K562 (cell line): ENCODE data around the gene MN1. TPM values are rescaled to one million over a fixed set of nuclear protein-coding genes. Genes with fewer than 3 reads are reported as not detected.
A peak's percentile ranks its signal among the peaks of the same experiment; 100 is the strongest.

Source experiments
- CHD2 ChIP-seq: IDR thresholded peaks from 2 replicates; pipeline ENCODE4 v1.6.1; 2011; ENCODE audit warnings: low read depth, low read length
- DPF2 ChIP-seq: fragments of 450-650 bp; IDR thresholded peaks from 2 replicates; pipeline ENCODE4 v1.6.1; 2016
- EP300 ChIP-seq: IDR thresholded peaks from 2 replicates; pipeline ENCODE4 v1.6.1; 2012; ENCODE audit warnings: low read length, improper control_type of control experiment
- EZH2 ChIP-seq: IDR thresholded peaks from 2 replicates; pipeline ENCODE4 v1.6.1; 2012; ENCODE audit warnings: low read depth, mild to moderate bottlenecking, inconsistent platforms, low read length, borderline replicate concordance
- FOXK1 ChIP-seq: sonication (generic); formaldehyde crosslinking; IDR thresholded peaks from 2 replicates; pipeline ENCODE4 v1.8.0; 2022; ENCODE audit warnings: missing genetic modification reagents, mild to moderate bottlenecking, borderline replicate concordance
- GABPA ChIP-seq: fragments of 200-800 bp; sonication (Bioruptor generic); conservative IDR thresholded peaks from 2 replicates; pipeline ENCODE4 v1.6.1; 2016; ENCODE audit warnings: low read depth, missing genetic modification characterization, missing compliant biosample characterization
- GABPB1 ChIP-seq: sonication (generic); formaldehyde crosslinking; IDR thresholded peaks from 2 replicates; pipeline ENCODE4 v1.8.0; 2022; ENCODE audit warnings: mild to moderate bottlenecking, missing genetic modification reagents
- KDM1A ChIP-seq, 2 experiments: fragments of 450-650 bp; IDR thresholded peaks; 2 replicates each; pipeline ENCODE4 v1.6.1; 2016; ENCODE audit warnings: mild to moderate bottlenecking in 2 of 2
- NCOR1 ChIP-seq: fragments of 450-650 bp; IDR thresholded peaks from 2 replicates; pipeline ENCODE4 v1.6.1; 2016; ENCODE audit warnings: mild to moderate bottlenecking, moderate library complexity
- NFATC3 ChIP-seq: fragments of 450-650 bp; IDR thresholded peaks from 2 replicates; pipeline ENCODE4 v1.6.1; 2017; ENCODE audit warnings: mild to moderate bottlenecking
- NR4A1 ChIP-seq, 2 experiments: fragments of 250-450 bp in 1 of 2; fragments of 450-650 bp in 1 of 2; sonication (Bioruptor Pico) in 1 of 2; IDR thresholded peaks; 2 replicates each; pipeline versions ENCODE4 v1.4.0 to v1.6.1; 2016 to 2020; ENCODE audit warnings: mild to moderate bottlenecking in 2 of 2, missing compliant biosample characterization in 1 of 2, missing genetic modification characterization in 1 of 2, moderate library complexity in 1 of 2
- PHTF2 ChIP-seq: fragments of 250-450 bp; sonication (Bioruptor Pico); IDR thresholded peaks from 2 replicates; pipeline ENCODE4 v1.5.0; 2021; ENCODE audit warnings: mild to moderate bottlenecking
- SAP30 ChIP-seq: fragments of 200-600 bp; sonication (generic); IDR thresholded peaks from 2 replicates; pipeline ENCODE4 v1.6.1; 2012; ENCODE audit warnings: borderline replicate concordance, low read depth, mild to moderate bottlenecking, moderate library complexity, low read length, control low read depth, inconsistent platforms; ENCODE audit not compliant: insufficient read depth, poor library complexity, severe bottlenecking
- YY1 ChIP-seq, 3 experiments: IDR thresholded peaks; 2 replicates each; pipeline ENCODE4 v1.6.1; 2011; ENCODE audit warnings: low read length in 2 of 3, mild to moderate bottlenecking in 2 of 3, moderate library complexity in 2 of 3, borderline replicate concordance in 1 of 3, control low read depth in 1 of 3, low read depth in 1 of 3; ENCODE audit not compliant: insufficient read depth in 3 of 3, insufficient replicate concordance in 2 of 3, control insufficient read depth in 1 of 3, insufficient read length in 1 of 3; ENCODE audit errors: extremely low read depth in 1 of 3
- ZNF124 ChIP-seq: sonication (generic); formaldehyde crosslinking; IDR thresholded peaks from 2 replicates; pipeline ENCODE4 v1.8.1; 2022; ENCODE audit warnings: missing genetic modification reagents
- ZNF316 ChIP-seq: fragments of 450-650 bp; IDR thresholded peaks from 2 replicates; pipeline ENCODE4 v1.6.1; 2016
- ZNF41 ChIP-seq: fragments of 250-450 bp; sonication (Bioruptor Pico); conservative IDR thresholded peaks from 2 replicates; pipeline ENCODE4 v1.4.0; 2020; ENCODE audit warnings: mild to moderate bottlenecking
- ZNF707 ChIP-seq: fragments of 250-450 bp; sonication (Bioruptor Pico); conservative IDR thresholded peaks from 2 replicates; pipeline ENCODE4 v1.8.0; 2022; ENCODE audit warnings: inconsistent platforms, mild to moderate bottlenecking, moderate library complexity
- ZNF778 ChIP-seq: fragments of 450-650 bp; formaldehyde crosslinking; IDR thresholded peaks from 2 replicates; pipeline ENCODE4 v1.4.0; 2020; ENCODE audit warnings: mild to moderate bottlenecking, moderate library complexity
- polyA plus RNA-seq, 8 experiments: library from polyadenylated mRNA; depleted of rRNA in 4 of 8; stranded (reverse) in 5 of 8; unstranded in 3 of 8; fragments of >200 nt; fragmentation: Nextera tagmentation in 2 of 8; fragmentation: Illumina TruSeq in 1 of 8; extraction: Ambion mirVana in 2 of 8; extraction: Trizol in 1 of 8; gene quantifications; 2 replicates each; pipeline versions ENCODE4 v1.2.1 to v1.2.3, GENCODE V29; 2011 to 2014; ENCODE audit warnings: inconsistent platforms in 1 of 8, missing spikeins in 1 of 8
- total RNA-seq, 7 experiments: library from RNA; depleted of rRNA in 6 of 7; stranded (reverse); fragments of >200 nt in 6 of 7; fragmentation: Illumina TruSeq in 2 of 7; extraction: Trizol in 2 of 7; gene quantifications; 2 replicates each; pipeline versions ENCODE4 v1.2.1 to v1.2.3, GENCODE V29; 2011 to 2021; ENCODE audit warnings: low replicate concordance in 1 of 7
- TF ChIP-seq, protein P1 (sequence below): fragments of 450-650 bp; IDR thresholded peaks from 2 replicates; pipeline ENCODE4 v1.6.1; 2018; ENCODE audit not compliant: partially characterized antibody
- TF ChIP-seq, protein P2 (sequence below): sonication (generic); formaldehyde crosslinking; IDR thresholded peaks from 2 replicates; pipeline ENCODE4 v1.8.1; 2022; ENCODE audit warnings: missing genetic modification reagents

MN1 gene
- total and polyA plus RNA-seq, 9 of the 15 experiments (the other 6 are each of a cell fraction or from before 2014, with no cell fraction given): under 0.01 to 0.05 (median 0.03) TPM; not detected in 5

DNA sequence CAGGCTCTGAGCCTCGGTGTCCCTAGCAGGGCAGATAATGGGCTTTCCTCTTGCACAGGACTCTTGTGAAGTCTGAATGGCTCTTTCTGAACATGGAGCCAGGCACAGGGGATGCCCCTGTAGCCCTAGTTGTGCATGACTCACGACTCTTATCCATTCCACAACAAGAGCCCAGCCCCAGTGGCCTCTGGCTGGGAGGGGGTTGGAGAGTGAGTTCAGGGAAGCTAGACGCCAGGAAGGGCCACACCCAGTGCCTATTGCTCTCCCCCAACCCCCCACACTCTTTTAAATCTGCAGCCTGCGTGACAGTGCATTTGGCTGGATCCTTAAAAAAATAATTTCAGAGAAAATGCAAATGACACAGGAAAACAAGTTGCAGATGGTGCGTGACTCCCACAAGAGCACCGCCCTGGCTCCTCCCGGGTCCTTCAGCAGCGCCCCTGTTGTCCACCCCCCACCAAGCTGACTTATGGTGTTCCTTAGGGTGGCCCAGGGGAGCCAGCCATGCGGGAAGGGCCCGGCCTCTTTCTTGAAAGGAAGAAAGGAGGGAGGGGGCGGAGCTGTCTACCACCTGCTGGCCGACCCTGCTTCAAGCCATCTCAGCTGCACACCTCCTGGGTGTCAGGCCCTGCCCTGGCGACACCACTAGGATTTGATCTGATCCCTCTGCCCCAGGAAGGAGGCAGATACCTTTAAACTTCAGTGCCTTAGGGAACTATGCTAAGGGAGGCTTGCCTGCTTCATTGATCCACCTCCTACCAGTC, 74.7 kb downstream of the MN1 start (continued):
- TF ChIP-seq YY1 (IDR thresholded peaks at IDR 0.05; ENCODE audit: borderline replicate concordance in 1 of 3, control insufficient read depth in 1 of 3, extremely low read depth in 1 of 3, insufficient read depth in 3 of 3, insufficient read length in 1 of 3, insufficient replicate concordance in 2 of 3, low read depth in 1 of 3, low read length in 2 of 3): peak in 1 of 3 experiments; percentile 41
- TF ChIP-seq GABPB1 (CRISPR knock-in tag): no peak
- TF ChIP-seq SAP30: no peak
- peak; percentile 85 for TF ChIP-seq ZNF316
- TF ChIP-seq GABPA (tag): no peak
- TF ChIP-seq DPF2: peak; percentile 80
- no peak for TF ChIP-seq ZNF124
- TF ChIP-seq, protein P1, sequence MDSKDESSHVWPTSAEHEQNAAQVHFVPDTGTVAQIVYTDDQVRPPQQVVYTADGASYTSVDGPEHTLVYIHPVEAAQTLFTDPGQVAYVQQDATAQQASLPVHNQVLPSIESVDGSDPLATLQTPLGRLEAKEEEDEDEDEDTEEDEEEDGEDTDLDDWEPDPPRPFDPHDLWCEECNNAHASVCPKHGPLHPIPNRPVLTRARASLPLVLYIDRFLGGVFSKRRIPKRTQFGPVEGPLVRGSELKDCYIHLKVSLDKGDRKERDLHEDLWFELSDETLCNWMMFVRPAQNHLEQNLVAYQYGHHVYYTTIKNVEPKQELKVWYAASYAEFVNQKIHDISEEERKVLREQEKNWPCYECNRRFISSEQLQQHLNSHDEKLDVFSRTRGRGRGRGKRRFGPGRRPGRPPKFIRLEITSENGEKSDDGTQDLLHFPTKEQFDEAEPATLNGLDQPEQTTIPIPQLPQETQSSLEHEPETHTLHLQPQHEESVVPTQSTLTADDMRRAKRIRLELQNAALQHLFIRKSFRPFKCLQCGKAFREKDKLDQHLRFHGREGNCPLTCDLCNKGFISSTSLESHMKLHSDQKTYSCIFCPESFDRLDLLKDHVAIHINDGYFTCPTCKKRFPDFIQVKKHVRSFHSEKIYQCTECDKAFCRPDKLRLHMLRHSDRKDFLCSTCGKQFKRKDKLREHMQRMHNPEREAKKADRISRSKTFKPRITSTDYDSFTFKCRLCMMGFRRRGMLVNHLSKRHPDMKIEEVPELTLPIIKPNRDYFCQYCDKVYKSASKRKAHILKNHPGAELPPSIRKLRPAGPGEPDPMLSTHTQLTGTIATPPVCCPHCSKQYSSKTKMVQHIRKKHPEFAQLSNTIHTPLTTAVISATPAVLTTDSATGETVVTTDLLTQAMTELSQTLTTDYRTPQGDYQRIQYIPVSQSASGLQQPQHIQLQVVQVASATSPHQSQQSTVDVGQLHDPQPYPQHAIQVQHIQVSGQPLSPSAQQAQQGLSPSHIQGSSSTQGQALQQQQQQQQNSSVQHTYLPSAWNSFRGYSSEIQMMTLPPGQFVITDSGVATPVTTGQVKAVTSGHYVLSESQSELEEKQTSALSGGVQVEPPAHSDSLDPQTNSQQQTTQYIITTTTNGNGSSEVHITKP: peak; percentile 87
- TF ChIP-seq, protein P2, sequence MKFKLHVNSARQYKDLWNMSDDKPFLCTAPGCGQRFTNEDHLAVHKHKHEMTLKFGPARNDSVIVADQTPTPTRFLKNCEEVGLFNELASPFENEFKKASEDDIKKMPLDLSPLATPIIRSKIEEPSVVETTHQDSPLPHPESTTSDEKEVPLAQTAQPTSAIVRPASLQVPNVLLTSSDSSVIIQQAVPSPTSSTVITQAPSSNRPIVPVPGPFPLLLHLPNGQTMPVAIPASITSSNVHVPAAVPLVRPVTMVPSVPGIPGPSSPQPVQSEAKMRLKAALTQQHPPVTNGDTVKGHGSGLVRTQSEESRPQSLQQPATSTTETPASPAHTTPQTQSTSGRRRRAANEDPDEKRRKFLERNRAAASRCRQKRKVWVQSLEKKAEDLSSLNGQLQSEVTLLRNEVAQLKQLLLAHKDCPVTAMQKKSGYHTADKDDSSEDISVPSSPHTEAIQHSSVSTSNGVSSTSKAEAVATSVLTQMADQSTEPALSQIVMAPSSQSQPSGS (CRISPR knock-in tag): no peak
- no peak for TF ChIP-seq NR4A1 (CRISPR knock-in tag; IDR thresholded peaks at IDR 0.05)
- TF ChIP-seq NR4A1 (tag; IDR thresholded peaks at IDR 0.05): no peak
- TF ChIP-seq NCOR1: peak; percentile 62
- TF ChIP-seq NFATC3: no peak
- no peak for TF ChIP-seq PHTF2 (CRISPR knock-in tag)
- no peak for TF ChIP-seq CHD2
- TF ChIP-seq FOXK1 (CRISPR knock-in tag): no peak
- peak; percentile 69 for TF ChIP-seq EP300
- TF ChIP-seq KDM1A (IDR thresholded peaks at IDR 0.05): 0 out of 4 replicates have a peak, but pooled peaks of 1 of the 2 experiments have one; percentile 18
- no peak for TF ChIP-seq ZNF707 (CRISPR knock-in tag)
- no peak for TF ChIP-seq ZNF41
- no peak for TF ChIP-seq EZH2
- no peak for TF ChIP-seq ZNF778 (CRISPR knock-in tag)
